ENCODE results near the gene CCDC148. TPM values are rescaled to one million over a fixed set of nuclear protein-coding genes. Genes with fewer than 3 reads are reported as not detected.

CCDC148 gene
- total RNA-seq, 4 donors from 2014 or later, result 0.55 to 1.6 TPM; not detected in 2

DNA sequence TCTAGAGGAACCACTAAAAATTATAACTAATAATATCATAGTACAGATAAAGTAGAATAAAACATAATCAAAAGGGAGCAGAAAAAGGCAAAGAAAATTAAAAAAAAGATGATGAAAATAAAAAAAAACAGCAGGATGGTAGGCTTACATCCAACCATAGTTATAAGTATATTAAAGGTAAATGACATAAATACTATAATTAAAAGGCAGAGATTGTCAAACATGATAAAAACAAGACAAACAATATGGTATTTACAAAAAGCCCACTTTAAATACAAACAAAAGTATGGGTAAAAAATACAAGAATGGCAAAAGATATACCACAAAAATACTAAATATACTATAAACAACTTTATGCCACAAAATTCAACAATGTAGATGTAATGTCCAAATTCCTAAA is 24.4 kb downstream of the CCDC148 start:
- TF ChIP-seq POLR2A (IDR thresholded peaks at IDR 0.05), result no peak
- TF ChIP-seq, protein P1, sequence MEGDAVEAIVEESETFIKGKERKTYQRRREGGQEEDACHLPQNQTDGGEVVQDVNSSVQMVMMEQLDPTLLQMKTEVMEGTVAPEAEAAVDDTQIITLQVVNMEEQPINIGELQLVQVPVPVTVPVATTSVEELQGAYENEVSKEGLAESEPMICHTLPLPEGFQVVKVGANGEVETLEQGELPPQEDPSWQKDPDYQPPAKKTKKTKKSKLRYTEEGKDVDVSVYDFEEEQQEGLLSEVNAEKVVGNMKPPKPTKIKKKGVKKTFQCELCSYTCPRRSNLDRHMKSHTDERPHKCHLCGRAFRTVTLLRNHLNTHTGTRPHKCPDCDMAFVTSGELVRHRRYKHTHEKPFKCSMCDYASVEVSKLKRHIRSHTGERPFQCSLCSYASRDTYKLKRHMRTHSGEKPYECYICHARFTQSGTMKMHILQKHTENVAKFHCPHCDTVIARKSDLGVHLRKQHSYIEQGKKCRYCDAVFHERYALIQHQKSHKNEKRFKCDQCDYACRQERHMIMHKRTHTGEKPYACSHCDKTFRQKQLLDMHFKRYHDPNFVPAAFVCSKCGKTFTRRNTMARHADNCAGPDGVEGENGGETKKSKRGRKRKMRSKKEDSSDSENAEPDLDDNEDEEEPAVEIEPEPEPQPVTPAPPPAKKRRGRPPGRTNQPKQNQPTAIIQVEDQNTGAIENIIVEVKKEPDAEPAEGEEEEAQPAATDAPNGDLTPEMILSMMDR (IDR thresholded peaks at IDR 0.05), result no peak
- H3K4me3 ChIP-seq (ENCODE audit: low read depth, poor library complexity, severe bottlenecking), result no peak overlapping the region
- DNase-seq (ENCODE audit: low spot score in 2 of 2), result no peak
- intact Hi-C loops (cut with DNase I; ENCODE audit: low total_unique reads), result no loop called here

DNA sequence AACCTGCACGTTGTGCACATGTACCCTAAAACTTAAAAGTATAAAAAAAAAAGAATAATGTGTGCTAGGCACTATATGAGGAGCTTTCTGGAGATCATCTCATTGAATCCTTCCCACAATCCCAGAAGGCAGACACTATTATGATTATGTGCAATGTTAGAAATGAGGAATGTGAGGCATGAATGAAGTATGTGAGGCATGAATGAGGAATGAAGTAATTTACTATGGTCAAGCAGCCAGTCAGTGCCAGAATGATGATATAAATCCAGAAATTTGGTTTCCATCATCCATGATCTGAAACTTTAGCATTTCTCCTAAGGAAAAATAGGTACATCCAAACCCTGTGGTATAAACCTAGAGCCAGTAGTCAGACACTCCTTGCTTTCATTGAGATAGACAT is 42.0 kb downstream of the CCDC148 start:
- DNase-seq (ENCODE audit: low spot score in 2 of 2), result no peak
- 88 to 93% methylated on average over 1 of the region's 1 CpG for WGBS, 2 donors
- intact Hi-C loops (cut with DNase I; ENCODE audit: low total_unique reads), result no loop called here
- no peak overlapping the region for H3K4me3 ChIP-seq (ENCODE audit: low read depth, poor library complexity, severe bottlenecking)
- TF ChIP-seq, protein P1 (IDR thresholded peaks at IDR 0.05), result no peak
- TF ChIP-seq POLR2A (IDR thresholded peaks at IDR 0.05), result no peak

DNA sequence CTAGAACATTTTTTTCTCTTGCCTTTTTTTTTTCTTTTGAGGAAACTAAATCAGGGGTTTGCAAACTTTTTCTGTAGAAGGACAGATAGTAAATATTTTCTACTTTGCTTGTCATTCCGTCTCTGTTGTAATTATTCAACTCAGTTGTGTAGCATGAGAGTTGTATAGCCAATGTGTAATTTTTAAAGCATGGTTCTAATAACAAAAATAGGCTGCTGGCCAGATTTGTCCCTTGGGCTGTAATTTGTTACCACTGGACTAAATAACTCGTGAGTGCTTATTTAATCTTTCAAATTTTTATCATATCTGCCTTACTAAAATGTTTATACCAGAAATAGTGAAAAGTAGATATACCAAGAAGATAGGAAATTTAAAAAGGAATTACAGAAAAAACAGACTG is 43.0 kb downstream of the CCDC148 start:
- 42 to 51% methylated on average over 2 of the region's 2 CpGs for WGBS, 2 donors
- no peak overlapping the region for H3K4me3 ChIP-seq (ENCODE audit: low read depth, poor library complexity, severe bottlenecking)
- DNase-seq (ENCODE audit: low spot score in 2 of 2), result no peak
- TF ChIP-seq, protein P1 (IDR thresholded peaks at IDR 0.05), result no peak
- no peak for TF ChIP-seq POLR2A (IDR thresholded peaks at IDR 0.05)
- intact Hi-C loops (cut with DNase I; ENCODE audit: low total_unique reads), result no loop called here

DNA sequence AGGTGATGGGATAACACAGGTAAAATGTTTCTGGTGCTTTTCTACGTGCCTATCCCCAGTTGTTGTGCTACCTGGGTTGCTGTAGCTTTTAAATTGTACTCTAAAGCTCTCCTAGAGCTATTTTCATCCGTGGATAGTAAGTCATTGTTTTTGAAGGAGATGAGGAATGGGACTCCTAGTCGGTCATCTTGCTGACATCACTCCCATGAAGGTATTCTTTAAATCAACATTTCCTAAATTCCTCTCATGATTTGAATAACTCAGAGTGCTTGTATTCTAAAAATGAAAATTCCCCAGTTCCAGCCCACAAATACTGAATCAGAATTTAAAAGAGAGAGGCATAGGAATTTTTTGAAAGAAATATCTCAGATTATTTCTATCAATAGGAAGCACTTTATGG is 44.3 kb downstream of the CCDC148 start:
- intact Hi-C loops (cut with DNase I; ENCODE audit: low total_unique reads), result no loop called here
- TF ChIP-seq POLR2A (IDR thresholded peaks at IDR 0.05), result no peak
- 55 to 62% methylated on average over 3 of the region's 3 CpGs for WGBS, 2 donors
- DNase-seq (ENCODE audit: low spot score in 2 of 2), result no peak
- H3K4me3 ChIP-seq (ENCODE audit: low read depth, poor library complexity, severe bottlenecking), result no peak overlapping the region

DNA sequence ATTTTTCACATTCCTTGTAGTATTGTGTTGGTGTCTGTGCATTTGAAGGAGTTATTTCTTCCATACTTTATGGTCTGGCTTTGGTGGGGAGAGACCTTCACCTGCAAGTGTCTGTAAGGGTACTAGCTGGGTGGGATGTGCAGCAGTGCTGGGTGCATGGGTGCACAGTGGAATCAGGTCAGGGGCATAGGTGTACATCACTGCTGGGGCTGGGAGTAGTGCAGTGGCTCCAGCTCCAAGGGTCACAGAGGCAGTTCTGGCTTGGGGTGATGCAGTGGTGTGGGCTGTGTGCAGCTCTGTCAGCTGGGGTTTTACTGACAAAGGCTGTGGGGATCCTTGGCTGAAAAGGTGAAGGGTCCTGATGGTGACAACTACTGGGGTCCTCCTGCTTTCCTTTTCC is 44.8 kb downstream of the CCDC148 start:
- TF ChIP-seq, protein P1 (IDR thresholded peaks at IDR 0.05), result no peak
- TF ChIP-seq POLR2A (IDR thresholded peaks at IDR 0.05), result no peak

DNA sequence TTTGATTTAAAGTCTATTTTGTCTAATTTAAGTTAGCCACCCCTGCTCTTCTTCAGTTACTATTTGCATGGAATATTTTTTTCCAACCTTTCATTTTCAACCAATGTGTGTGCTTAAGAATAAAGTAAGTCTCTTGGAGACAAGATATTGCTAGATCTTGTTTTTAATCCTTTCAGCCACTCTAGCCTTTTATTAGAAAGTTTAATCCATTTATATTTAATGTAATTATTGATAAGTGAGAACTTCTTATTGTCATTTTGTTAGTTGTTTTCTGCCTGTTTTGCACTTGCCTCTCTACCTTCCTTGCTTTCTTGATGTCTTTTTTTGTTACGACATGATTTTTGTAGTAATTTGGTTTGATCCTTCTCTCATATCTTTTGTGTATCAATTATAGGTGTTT is 46.4 kb downstream of the CCDC148 start:
- H3K4me3 ChIP-seq (ENCODE audit: low read depth, poor library complexity, severe bottlenecking), result no peak overlapping the region
- TF ChIP-seq, protein P1 (IDR thresholded peaks at IDR 0.05), result no peak
- TF ChIP-seq POLR2A (IDR thresholded peaks at IDR 0.05), result no peak
- no peak for DNase-seq (ENCODE audit: low spot score in 2 of 2)
- intact Hi-C loops (cut with DNase I; ENCODE audit: low total_unique reads), result no loop called here
- 100% methylated on average over 1 of the region's 1 CpG for WGBS, 2 donors

More for the DNA sequence above, 44.8 kb downstream of the CCDC148 start:
- no peak for DNase-seq (ENCODE audit: low spot score in 2 of 2)
- intact Hi-C loops (cut with DNase I; ENCODE audit: low total_unique reads), result no loop called here
- no peak overlapping the region for H3K4me3 ChIP-seq (ENCODE audit: low read depth, poor library complexity, severe bottlenecking)
